HL-60 (cell line): Measurements from ENCODE around the gene SMIM1.

ENCODE experiments used
- CTCF ChIP-seq: IDR thresholded peaks from one replicate; pipeline ENCODE4 v1.5.1; 2011; ENCODE audit warnings: low read length, control low read depth, inconsistent platforms; ENCODE audit not compliant: insufficient read depth
- POLR2AphosphoS5 ChIP-seq: IDR thresholded peaks from 2 replicates; pipeline ENCODE4 v1.6.1; 2012; ENCODE audit warnings: low read depth

- TF ChIP-seq POLR2AphosphoS5 (no peak), CTCF (no peak)
These were observed 35.2 kb downstream of the SMIM1 start for GRCh38 chr1:3807769-3808168.
